IMR-90 (cell line): Measurements from ENCODE around the gene RHPN2. TPM values are rescaled to one million over a fixed set of nuclear protein-coding genes. Genes with fewer than 3 reads are reported as not detected.

Experiments used
- ATAC-seq: fragments of 200-7000 bp; cut with Tn5 transposase; 2 replicates; pipeline ENCODE4 v1.9.1; 2020; ENCODE audit warnings: low read depth, mild to moderate bottlenecking, moderate library complexity
- BruUV-seq: library from RNA; stranded (reverse); fragments of 400-500 nt; replicated peaks from 2 replicates; lab custom pipeline; 2021; lab: Mats Ljungman, UMichigan
- CTCF ChIA-PET: fragments of 300-600 bp; formaldehyde crosslinking; extraction: SDS; loops from one replicate; lab custom pipeline; 2021; ENCODE audit warnings: antibody characterized with exemption; lab: Yijun Ruan, JAX
- POLR2A ChIA-PET: fragments of 300-600 bp; sonication (Branson Sonifier 250); formaldehyde crosslinking; loops from one replicate; lab custom pipeline; 2022; ENCODE audit warnings: antibody characterized with exemption; ENCODE audit not compliant: unreplicated experiment; lab: Charles Lee
- DNase-seq: peaks from one replicate; pipeline ENCODE4 v3.0.0; 2013
- H2AFZ ChIP-seq: replicated peaks from 2 replicates; pipeline ENCODE3; 2013; ENCODE audit warnings: low read length, mild to moderate bottlenecking; ENCODE audit not compliant: poor library complexity
- H2AK5ac ChIP-seq: 2 replicates; pipeline ENCODE4 v1.6.1; 2013; ENCODE audit warnings: low read depth, low read length, inconsistent platforms
- H2AK9ac ChIP-seq: replicated peaks from 2 replicates; pipeline ENCODE3; 2013; ENCODE audit warnings: mild to moderate bottlenecking, low read depth, low read length, moderate library complexity; ENCODE audit not compliant: poor library complexity
- H2BK120ac ChIP-seq: 2 replicates; pipeline ENCODE4 v1.6.1; 2013; ENCODE audit warnings: low read depth, low read length, inconsistent platforms
- H2BK15ac ChIP-seq: 3 replicates; pipeline ENCODE4 v1.6.1; 2013; ENCODE audit warnings: low read depth, low read length, inconsistent platforms
- H2BK20ac ChIP-seq: 2 replicates; pipeline ENCODE4 v1.6.1; 2013; ENCODE audit warnings: low read depth, mild to moderate bottlenecking, inconsistent platforms, low read length, moderate library complexity
- H2BK5ac ChIP-seq: 2 replicates; pipeline ENCODE4 v1.6.1; 2013; ENCODE audit warnings: mild to moderate bottlenecking, low read depth, low read length, inconsistent platforms; ENCODE audit not compliant: poor library complexity, severe bottlenecking
- H3K14ac ChIP-seq: replicated peaks from 2 replicates; pipeline ENCODE4 v1.6.1; 2013; ENCODE audit warnings: low read depth, low read length, inconsistent platforms
- H3K18ac ChIP-seq: 2 replicates; pipeline ENCODE4 v1.6.1; 2013; ENCODE audit warnings: low read depth, low read length, control low read depth
- H3K23ac ChIP-seq: 2 replicates; pipeline ENCODE4 v1.6.1; 2013; ENCODE audit warnings: low read depth, low read length, inconsistent platforms
- H3K27ac ChIP-seq: 2 replicates; pipeline ENCODE4 v1.5.1; 2013; ENCODE audit warnings: mild to moderate bottlenecking, control low read depth, low read length; ENCODE audit not compliant: insufficient read depth
- H3K27me3 ChIP-seq: 2 replicates; pipeline ENCODE4 v1.6.1; 2013; ENCODE audit warnings: low read length; ENCODE audit not compliant: control insufficient read depth, insufficient read depth
- H3K36me3 ChIP-seq: 2 replicates; pipeline ENCODE4 v1.6.1; 2013; ENCODE audit warnings: low read length, mixed read lengths; ENCODE audit not compliant: control insufficient read depth, insufficient read depth
- H3K4ac ChIP-seq: 2 replicates; pipeline ENCODE4 v1.6.1; 2013; ENCODE audit warnings: low read depth, low read length, inconsistent platforms
- H3K4me1 ChIP-seq: 2 replicates; pipeline ENCODE4 v1.6.1; 2013; ENCODE audit warnings: low read length, mixed read lengths; ENCODE audit not compliant: control insufficient read depth, insufficient read depth
- H3K4me2 ChIP-seq: 2 replicates; pipeline ENCODE4 v1.6.1; 2013; ENCODE audit warnings: low read depth, mild to moderate bottlenecking, control low read depth, low read length, moderate library complexity
- H3K4me3 ChIP-seq: 2 replicates; pipeline ENCODE4 v1.5.1; 2013; ENCODE audit warnings: low read depth, mild to moderate bottlenecking, control low read depth, low read length, moderate library complexity; ENCODE audit not compliant: insufficient read depth
- H3K56ac ChIP-seq: 2 replicates; pipeline ENCODE4 v1.6.1; 2013; ENCODE audit warnings: low read length, inconsistent platforms; ENCODE audit not compliant: insufficient read depth; ENCODE audit errors: extremely low read depth
- H3K79me1 ChIP-seq, 2 experiments: 2 replicates each; pipeline ENCODE4 v1.6.1; 2013; ENCODE audit warnings: low read length in 2 of 2, inconsistent platforms in 1 of 2, low read depth in 1 of 2
- H3K9ac ChIP-seq: 2 replicates; pipeline ENCODE4 v1.6.1; 2013; ENCODE audit warnings: low read depth, low read length, control low read depth
- H3K9me1 ChIP-seq: 2 replicates; pipeline ENCODE4 v1.6.1; 2013; ENCODE audit warnings: low read length, inconsistent platforms; ENCODE audit not compliant: insufficient read depth
- H3K9me3 ChIP-seq: 2 replicates; pipeline ENCODE4 v1.6.1; 2013; ENCODE audit warnings: low read length; ENCODE audit not compliant: control insufficient read depth, insufficient read depth
- H4K20me1 ChIP-seq: 2 replicates; pipeline ENCODE4 v1.6.1; 2013; ENCODE audit warnings: low read length, inconsistent platforms; ENCODE audit not compliant: insufficient read depth
- H4K5ac ChIP-seq: 2 replicates; pipeline ENCODE4 v1.6.1; 2013; ENCODE audit warnings: mild to moderate bottlenecking, low read depth, low read length, control low read depth
- H4K8ac ChIP-seq, 2 experiments: 2 replicates each; pipeline ENCODE4 v1.6.1; 2013; ENCODE audit warnings: low read depth in 2 of 2, low read length in 2 of 2, control low read depth in 1 of 2, inconsistent platforms in 1 of 2
- H4K91ac ChIP-seq: 2 replicates; pipeline ENCODE4 v1.6.1; 2013; ENCODE audit warnings: low read depth, low read length, inconsistent platforms; ENCODE audit not compliant: insufficient read depth
- BHLHE40 ChIP-seq: fragments of 150-350 bp; IDR thresholded peaks from 2 replicates; pipeline ENCODE4 v1.6.1; 2016; ENCODE audit warnings: mild to moderate bottlenecking, low read depth, low read length
- CHD1 ChIP-seq: IDR thresholded peaks from 2 replicates; pipeline ENCODE4 v1.6.1; 2012; ENCODE audit warnings: low read depth, low read length, improper control_type of control experiment
- FOS ChIP-seq: fragments of 150-350 bp; IDR thresholded peaks from 2 replicates; pipeline ENCODE4 v1.6.1; 2016; ENCODE audit warnings: low read depth, low read length
- MXI1 ChIP-seq: IDR thresholded peaks from 2 replicates; pipeline ENCODE4 v1.6.1; 2012; ENCODE audit warnings: low read depth, mild to moderate bottlenecking, low read length, moderate library complexity, borderline replicate concordance
- NFE2L2 ChIP-seq: fragments of 150-350 bp; IDR thresholded peaks from 2 replicates; pipeline ENCODE4 v1.6.1; 2016; ENCODE audit warnings: low read depth, mild to moderate bottlenecking, low read length
- RFX5 ChIP-seq: IDR thresholded peaks from 2 replicates; pipeline ENCODE4 v1.8.0; 2012; ENCODE audit warnings: low read depth, mild to moderate bottlenecking, low read length, moderate library complexity
- USF2 ChIP-seq: fragments of 150-350 bp; IDR thresholded peaks from 2 replicates; pipeline ENCODE4 v1.6.1; 2017; ENCODE audit warnings: mild to moderate bottlenecking, antibody characterized with exemption, low read length, low read depth
- WGBS, 2 experiments: methylation state at CpG; one replicate each; pipeline versions ENCODE4 v1.1.5 to v1.1.7; 2013; ENCODE audit warnings: missing lambda C conversion rate in 2 of 2; ENCODE audit not compliant: insufficient read length in 1 of 2; ENCODE audit errors: extremely low coverage in 2 of 2; 5-methylcytosine and 5-hydroxymethylcytosine counted together
- dilution Hi-C: fragments of 300-500 bp; cut with HindIII; formaldehyde crosslinking; loops from one replicate; pipeline ENCODE4 v1.14.3; 2018; ENCODE audit warnings: low sequenced_read_pairs; ENCODE audit not compliant: unreplicated experiment
- in situ Hi-C: fragments of 300-500 bp; cut with MboI; formaldehyde crosslinking; loops from 3 replicates; pipeline ENCODE4 v1.14.3; 2019; ENCODE audit warnings: low sequenced_read_pairs, inconsistent platforms, mixed read lengths
- intact Hi-C: fragments of 100-400 bp; cut with micrococcal nuclease; formaldehyde crosslinking; loops from 2 replicates; pipeline ENCODE4 v1.10.0; 2022
- polyA plus RNA-seq, 3 experiments: library from polyadenylated mRNA; depleted of rRNA; stranded (reverse); fragments of >200 nt; gene quantifications; 2 replicates each; pipeline ENCODE4 v1.2.3, GENCODE V29; 2012; ENCODE audit warnings: low replicate concordance in 1 of 3
- total RNA-seq: library from RNA; depleted of rRNA; stranded (reverse); fragments of >200 nt; gene quantifications from 2 replicates; pipeline ENCODE4 v1.2.3, GENCODE V29; 2012

The RHPN2 gene
- total and polyA plus RNA-seq, 2 of the 4 experiments (the other 2 are of a cell fraction), result 2.3 to 4.0 TPM

GRCh38 chr19:33066543-33066942 is 1.9 kb upstream of the RHPN2 start:
- Histone ChIP-seq H4K8ac (no peak overlapping the region), H4K91ac (no peak overlapping the region)
- in situ Hi-C loops, result no loop called here

More at GRCh38 chr19:33066543-33066942, 1.9 kb upstream of the RHPN2 start:
- no peaks in the 10 kb centered on the region for H3K9me1 ChIP-seq
- POLR2A ChIA-PET, result no interaction called here
- H3K56ac ChIP-seq, result no peak overlapping the region
- no peak overlapping the region for H2BK5ac ChIP-seq
- no peak overlapping the region for H3K4me3 ChIP-seq
- H3K9ac ChIP-seq, result no peak overlapping the region
- peaks cover 5% of the 10 kb centered on the region; the same call in 1 of the 2 replicates for H3K27me3 ChIP-seq
- H3K9me3 ChIP-seq, result no peaks in the 10 kb centered on the region
- dilution Hi-C loops (no loop called here), intact Hi-C loops (no loop called here)
- no peaks in the 10 kb centered on the region for H3K4me1 ChIP-seq
- H3K4me2 ChIP-seq, result no peak overlapping the region
- no peak overlapping the region for H2BK15ac ChIP-seq
- WGBS, 2 experiments, result no CpG with 5 or more reads among the region's 18 CpGs
- ATAC-seq, result no peak
- peaks cover 0 to 6% of the 10 kb centered on the region in 2 experiments; a peak in 1 of 4 replicates for H3K79me1 ChIP-seq
- H4K20me1 ChIP-seq, result peaks cover 4% of the 10 kb centered on the region; the same call in 1 of the 2 replicates
- no peak overlapping the region for H3K4ac ChIP-seq
- CTCF ChIA-PET, result no interaction called here
- DNase-seq, result no peak
- H2AK9ac ChIP-seq, result no peak overlapping the region
- H2AFZ ChIP-seq, result no peak overlapping the region
- TF ChIP-seq USF2 (no peak), FOS (no peak), RFX5 (no peak), BHLHE40 (no peak), MXI1 (no peak), NFE2L2 (no peak), CHD1 (no peak)
- H3K27ac ChIP-seq, result no peak overlapping the region
- no peak overlapping the region for H4K5ac ChIP-seq
- H2BK20ac ChIP-seq, result no peak overlapping the region
- no peak overlapping the region for H2AK5ac ChIP-seq
- no peak overlapping the region for H3K23ac ChIP-seq
- no TSS peak for BruUV-seq
- no peaks in the 10 kb centered on the region for H3K36me3 ChIP-seq
- H3K14ac ChIP-seq, result no peak overlapping the region
- H2BK120ac ChIP-seq, result no peak overlapping the region
- no peak overlapping the region for H3K18ac ChIP-seq
